HUES48 (cell line): ENCODE results near the gene KDM2A.
"Not testable (repeated sequence)": the region's sequence is repeated elsewhere in the genome, so short reads cannot be mapped to it uniquely, and the experiment has no call there.

Experiments
- H3K27ac ChIP-seq: one replicate; pipeline ENCODE4 v1.7.0; 2013; ENCODE audit warnings: low read depth, low read length, inconsistent platforms
- H3K27me3 ChIP-seq: 2 replicates; pipeline ENCODE4 v1.6.1; 2013; ENCODE audit warnings: mild to moderate bottlenecking, low read length; ENCODE audit not compliant: control insufficient read depth, insufficient read depth
- H3K36me3 ChIP-seq: 2 replicates; pipeline ENCODE4 v1.6.1; 2013; ENCODE audit warnings: low read length; ENCODE audit not compliant: control insufficient read depth, insufficient read depth
- H3K4me1 ChIP-seq: 2 replicates; pipeline ENCODE4 v1.6.1; 2013; ENCODE audit warnings: mild to moderate bottlenecking, low read length; ENCODE audit not compliant: control insufficient read depth, insufficient read depth
- H3K4me3 ChIP-seq: 2 replicates; pipeline ENCODE4 v1.5.1; 2013; ENCODE audit warnings: mild to moderate bottlenecking, low read depth, low read length
- H3K9ac ChIP-seq: 2 replicates; pipeline ENCODE4 v1.6.1; 2013; ENCODE audit warnings: mild to moderate bottlenecking, low read depth, low read length, moderate library complexity
- H3K9me3 ChIP-seq: 2 replicates; pipeline ENCODE4 v1.6.1; 2013; ENCODE audit warnings: low read length; ENCODE audit not compliant: control insufficient read depth, insufficient read depth

Gene KDM2A

DNA sequence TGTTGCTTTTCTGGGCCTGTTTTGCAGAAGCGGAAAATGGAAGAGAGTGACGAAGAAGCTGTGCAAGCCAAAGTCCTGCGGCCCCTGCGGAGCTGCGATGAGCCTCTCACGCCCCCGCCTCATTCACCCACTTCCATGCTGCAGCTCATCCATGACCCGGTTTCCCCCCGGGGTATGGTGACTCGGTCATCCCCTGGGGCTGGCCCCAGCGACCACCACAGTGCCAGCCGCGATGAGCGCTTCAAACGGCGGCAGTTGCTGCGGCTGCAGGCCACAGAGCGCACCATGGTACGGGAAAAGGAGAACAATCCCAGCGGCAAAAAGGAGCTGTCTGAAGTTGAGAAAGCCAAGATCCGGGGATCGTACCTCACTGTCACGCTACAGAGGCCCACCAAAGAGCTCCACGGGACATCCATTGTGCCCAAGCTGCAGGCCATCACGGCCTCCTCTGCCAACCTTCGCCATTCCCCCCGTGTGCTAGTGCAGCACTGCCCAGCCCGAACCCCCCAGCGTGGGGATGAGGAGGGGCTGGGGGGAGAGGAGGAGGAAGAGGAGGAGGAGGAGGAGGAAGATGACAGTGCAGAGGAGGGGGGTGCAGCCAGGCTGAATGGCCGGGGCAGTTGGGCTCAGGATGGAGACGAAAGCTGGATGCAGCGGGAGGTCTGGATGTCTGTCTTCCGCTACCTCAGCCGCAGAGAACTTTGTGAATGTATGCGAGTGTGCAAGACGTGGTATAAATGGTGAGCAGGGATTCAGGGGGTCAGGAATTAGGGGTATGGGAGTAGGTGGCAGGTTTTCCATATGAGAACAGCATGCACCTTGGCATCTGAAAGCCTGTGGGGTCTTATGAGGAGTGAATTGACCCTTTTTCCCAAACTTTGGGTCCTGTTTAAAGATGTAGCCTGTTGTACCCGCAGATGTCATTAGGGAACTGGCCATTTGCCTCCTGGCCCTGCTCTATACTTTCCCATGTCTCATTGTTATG lies 131.3 kb downstream of the KDM2A start:
- H3K9ac ChIP-seq = no peak overlapping the region
- H3K9me3 ChIP-seq = no peaks in the 10 kb centered on the region
- no peaks in the 10 kb centered on the region for H3K27me3 ChIP-seq
- peaks cover 99% of the 10 kb centered on the region for H3K36me3 ChIP-seq
- no peak overlapping the region for H3K27ac ChIP-seq
- no peaks in the 10 kb centered on the region for H3K4me1 ChIP-seq
- no peak overlapping the region for H3K4me3 ChIP-seq

DNA sequence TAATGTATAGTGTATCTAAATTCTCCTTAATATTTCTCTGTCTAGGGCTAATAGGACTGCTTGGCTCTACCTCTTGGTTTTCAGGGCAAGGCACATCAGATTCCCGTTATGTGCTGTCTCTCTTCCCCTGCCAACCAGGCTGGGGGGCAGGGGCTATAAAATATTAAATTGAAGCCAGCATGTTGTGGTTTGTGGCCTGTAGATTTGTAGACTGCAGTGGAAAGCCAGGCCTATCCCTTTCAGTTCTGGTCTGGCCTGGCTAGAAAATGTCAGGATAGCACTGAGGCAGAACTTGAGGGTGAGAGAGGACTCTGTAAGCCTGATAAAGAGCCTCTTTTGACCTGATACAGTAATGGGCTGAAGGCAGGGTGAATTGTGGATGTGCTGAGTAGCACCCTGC lies 132.8 kb downstream of the KDM2A start:
- Histone ChIP-seq H3K9me3 (no peaks in the 10 kb centered on the region), H3K4me1 (no peaks in the 10 kb centered on the region), H3K27ac (no peak overlapping the region), H3K27me3 (no peaks in the 10 kb centered on the region), H3K36me3 (peaks cover 99% of the 10 kb centered on the region), H3K4me3 (no peak overlapping the region), H3K9ac (no peak overlapping the region)

DNA sequence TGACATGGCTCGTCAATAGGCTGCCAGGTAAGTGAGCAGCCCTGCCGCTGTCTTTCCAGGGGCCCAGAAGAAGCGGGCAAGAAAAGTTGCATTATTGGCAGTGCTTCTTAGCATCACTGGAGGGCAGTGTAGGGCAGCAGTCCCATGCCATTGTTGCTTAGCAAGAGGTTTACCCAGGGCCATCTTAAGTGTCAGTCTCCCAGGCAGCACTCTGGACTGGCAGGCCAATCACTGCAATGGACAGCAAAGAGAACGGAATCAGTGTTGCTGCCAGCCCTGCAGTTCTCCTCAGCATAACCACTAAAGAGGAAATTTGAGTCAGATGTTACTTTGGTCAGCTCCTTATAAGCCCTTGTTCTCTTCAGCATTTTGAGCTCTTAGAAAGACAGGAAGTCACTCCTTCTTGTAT lies 133.8 kb downstream of the KDM2A start:
- no peaks in the 10 kb centered on the region for H3K27me3 ChIP-seq
- H3K9me3 ChIP-seq = no peaks in the 10 kb centered on the region
- H3K27ac ChIP-seq = no peak overlapping the region
- no peak overlapping the region for H3K9ac ChIP-seq
- no peak overlapping the region for H3K4me3 ChIP-seq
- peaks cover 94% of the 10 kb centered on the region for H3K36me3 ChIP-seq
- H3K4me1 ChIP-seq = no peaks in the 10 kb centered on the region

DNA sequence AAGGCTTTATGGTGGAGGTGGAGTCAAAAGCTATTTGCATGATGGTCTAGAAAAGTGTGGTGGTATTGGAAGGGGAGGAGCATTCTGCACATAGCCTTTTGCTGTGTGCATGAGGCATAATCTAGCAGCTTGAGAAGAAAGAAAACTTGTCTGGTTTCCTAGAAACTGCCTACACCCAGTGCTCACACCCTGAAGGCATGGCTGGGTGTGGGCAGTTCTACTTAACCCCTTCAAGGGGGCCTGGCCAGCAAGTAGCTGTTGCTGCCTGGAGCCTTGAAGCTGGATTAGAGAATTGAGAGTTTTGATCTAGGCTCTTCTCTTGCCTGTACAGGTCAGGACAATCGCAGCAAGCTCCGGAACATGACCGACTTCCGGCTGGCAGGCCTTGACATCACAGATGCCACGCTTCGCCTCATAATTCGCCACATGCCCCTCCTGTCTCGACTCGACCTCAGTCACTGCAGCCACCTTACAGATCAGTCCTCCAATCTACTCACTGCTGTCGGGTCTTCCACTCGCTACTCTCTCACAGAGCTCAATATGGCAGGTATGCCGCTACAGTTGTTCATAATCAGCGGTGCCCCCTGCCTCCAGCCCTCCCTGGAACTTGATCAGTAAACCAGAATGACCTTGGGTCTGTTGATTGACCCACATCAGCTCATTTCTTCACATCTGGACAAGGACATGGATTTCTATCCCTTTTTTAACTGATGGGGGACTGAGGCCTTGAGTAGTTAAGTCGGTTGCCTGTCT lies 135.0 kb downstream of the KDM2A start:
- no peak overlapping the region for H3K9ac ChIP-seq
- H3K36me3 ChIP-seq = peaks cover 82% of the 10 kb centered on the region
- H3K27ac ChIP-seq = no peak overlapping the region
- no peaks in the 10 kb centered on the region for H3K27me3 ChIP-seq
- H3K9me3 ChIP-seq = no peaks in the 10 kb centered on the region
- no peaks in the 10 kb centered on the region for H3K4me1 ChIP-seq
- no peak overlapping the region for H3K4me3 ChIP-seq

DNA sequence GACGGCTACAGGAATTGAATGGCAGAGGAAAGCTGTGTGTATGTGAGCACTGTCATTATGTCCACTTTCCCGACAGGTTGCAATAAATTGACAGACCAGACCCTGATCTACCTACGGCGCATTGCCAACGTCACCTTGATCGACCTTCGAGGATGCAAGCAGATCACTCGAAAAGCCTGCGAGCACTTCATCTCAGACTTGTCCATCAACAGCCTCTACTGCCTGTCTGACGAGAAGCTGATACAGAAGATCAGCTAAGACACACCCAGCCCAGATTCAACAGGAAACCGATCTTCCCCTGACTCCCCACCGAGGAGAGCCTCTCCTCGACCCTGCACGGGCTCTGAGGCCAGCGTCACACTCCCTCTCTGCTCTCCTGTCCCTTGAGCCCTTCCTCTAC lies 135.7 kb downstream of the KDM2A start:
- Histone ChIP-seq H3K4me3 (no peak overlapping the region), H3K27ac (no peak overlapping the region), H3K4me1 (no peaks in the 10 kb centered on the region), H3K9ac (no peak overlapping the region), H3K27me3 (no peaks in the 10 kb centered on the region), H3K9me3 (no peaks in the 10 kb centered on the region), H3K36me3 (peaks cover 75% of the 10 kb centered on the region)

DNA sequence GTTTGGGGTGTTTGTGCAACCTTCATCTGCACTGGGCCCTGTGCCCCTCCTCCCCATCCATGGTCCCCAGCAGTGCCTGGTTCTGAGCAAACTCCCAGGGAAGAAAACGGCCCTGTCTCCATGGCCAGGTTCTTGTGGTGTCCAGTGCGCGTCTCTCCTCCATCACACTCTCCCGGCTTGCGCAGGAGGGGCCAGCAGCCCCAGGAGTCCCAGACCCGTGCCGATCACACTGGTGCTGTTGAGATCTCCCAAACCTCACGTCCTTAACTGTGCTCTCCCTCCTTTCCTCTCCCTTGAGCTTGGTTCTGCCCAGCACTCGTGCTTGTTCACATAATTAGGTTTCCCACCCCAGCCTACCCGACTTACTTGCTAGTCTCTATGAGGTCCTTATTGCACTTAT lies 136.3 kb downstream of the KDM2A start:
- Histone ChIP-seq H3K27me3 (no peaks in the 10 kb centered on the region), H3K27ac (no peak overlapping the region), H3K4me3 (no peak overlapping the region), H3K9me3 (no peaks in the 10 kb centered on the region), H3K4me1 (no peaks in the 10 kb centered on the region), H3K36me3 (peaks cover 69% of the 10 kb centered on the region), H3K9ac (no peak overlapping the region)

DNA sequence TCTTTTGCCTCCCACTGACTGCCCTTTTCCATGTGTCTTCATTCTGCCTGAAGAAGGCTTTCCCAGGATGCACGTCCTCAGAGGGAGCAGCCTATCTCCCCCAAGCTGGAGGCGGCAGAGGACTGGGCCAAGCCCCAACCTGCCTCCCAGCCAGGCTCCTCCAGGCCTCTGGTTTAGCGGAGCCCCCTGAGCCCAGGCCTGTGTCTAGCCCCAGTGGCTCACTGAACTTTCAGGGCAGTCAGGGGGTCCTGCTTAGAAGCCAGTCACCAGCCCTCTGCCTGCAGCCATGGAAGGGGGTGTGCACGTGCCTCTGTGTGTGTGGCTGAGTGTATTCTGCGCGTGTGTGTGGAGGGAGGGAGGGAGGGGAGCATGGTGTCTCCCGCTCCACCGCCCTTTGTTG lies 136.8 kb downstream of the KDM2A start:
- Histone ChIP-seq H3K36me3 (peaks cover 64% of the 10 kb centered on the region), H3K4me3 (no peak overlapping the region), H3K27me3 (no peaks in the 10 kb centered on the region), H3K9me3 (no peaks in the 10 kb centered on the region), H3K4me1 (no peaks in the 10 kb centered on the region), H3K9ac (no peak overlapping the region), H3K27ac (no peak overlapping the region)

DNA sequence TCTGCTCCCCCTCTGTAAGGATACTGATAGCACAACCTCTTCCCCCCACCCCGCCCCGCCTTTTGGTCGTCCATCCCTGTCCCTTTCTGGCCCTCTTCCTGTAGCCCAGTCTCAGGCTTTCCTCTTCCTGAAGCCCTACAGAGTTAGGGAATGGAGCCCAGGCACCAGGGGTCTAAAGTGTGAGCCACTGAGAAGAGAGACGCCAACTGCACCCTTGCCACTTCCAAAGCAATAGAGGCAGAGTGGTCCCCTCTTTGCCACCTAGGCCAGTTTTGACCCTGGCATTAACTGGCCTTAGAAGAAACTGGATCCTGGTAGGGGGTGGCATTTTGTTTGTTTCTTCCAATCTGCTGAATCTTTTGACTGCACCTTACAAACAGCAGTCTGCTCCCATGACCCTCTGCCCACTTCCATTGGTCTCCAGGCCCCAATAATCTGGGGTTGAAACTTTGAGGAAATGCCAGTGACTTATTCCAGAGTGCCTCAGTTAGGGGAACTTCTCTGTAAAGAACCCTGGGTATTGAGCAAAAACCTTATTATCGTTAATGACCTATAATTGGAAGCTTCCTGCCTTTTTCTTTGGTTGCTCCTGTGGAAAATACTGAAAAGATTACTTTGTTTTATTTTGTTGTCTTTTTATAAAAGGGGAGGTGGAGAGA lies 137.5 kb downstream of the KDM2A start:
- H3K4me3 ChIP-seq = no peak overlapping the region
- peaks cover 57% of the 10 kb centered on the region for H3K36me3 ChIP-seq
- H3K4me1 ChIP-seq = no peaks in the 10 kb centered on the region
- no peaks in the 10 kb centered on the region for H3K9me3 ChIP-seq
- H3K27me3 ChIP-seq = no peaks in the 10 kb centered on the region
- no peak overlapping the region for H3K9ac ChIP-seq
- H3K27ac ChIP-seq = no peak overlapping the region

DNA sequence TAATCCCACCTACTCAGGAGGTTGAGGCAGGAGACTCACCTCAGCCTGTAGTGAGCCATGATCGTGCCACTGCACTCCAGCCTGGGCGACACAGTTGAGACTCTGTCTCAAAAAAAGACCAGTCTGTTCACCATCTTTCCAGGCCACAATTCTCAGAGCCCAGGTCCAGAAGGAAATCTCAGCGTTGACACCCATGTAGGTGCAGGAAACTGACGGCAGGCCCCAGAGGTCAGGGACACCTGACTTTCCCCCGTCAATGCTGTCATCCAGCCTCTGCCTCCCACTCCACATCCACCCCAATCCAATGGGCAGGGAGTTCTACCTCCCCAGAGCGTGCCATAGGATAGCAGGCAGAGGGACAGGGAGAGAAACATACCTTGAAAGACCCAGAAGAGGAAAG lies 141.3 kb downstream of the KDM2A start:
- Histone ChIP-seq H3K9me3 (no peaks in the 10 kb centered on the region), H3K27me3 (peaks cover 3% of the 10 kb centered on the region; the same call in 1 of the 2 replicates), H3K36me3 (peaks cover 19% of the 10 kb centered on the region), H3K4me3 (no peak overlapping the region), H3K9ac (no peak overlapping the region), H3K4me1 (peaks cover 9% of the 10 kb centered on the region), H3K27ac (no peak overlapping the region)

DNA sequence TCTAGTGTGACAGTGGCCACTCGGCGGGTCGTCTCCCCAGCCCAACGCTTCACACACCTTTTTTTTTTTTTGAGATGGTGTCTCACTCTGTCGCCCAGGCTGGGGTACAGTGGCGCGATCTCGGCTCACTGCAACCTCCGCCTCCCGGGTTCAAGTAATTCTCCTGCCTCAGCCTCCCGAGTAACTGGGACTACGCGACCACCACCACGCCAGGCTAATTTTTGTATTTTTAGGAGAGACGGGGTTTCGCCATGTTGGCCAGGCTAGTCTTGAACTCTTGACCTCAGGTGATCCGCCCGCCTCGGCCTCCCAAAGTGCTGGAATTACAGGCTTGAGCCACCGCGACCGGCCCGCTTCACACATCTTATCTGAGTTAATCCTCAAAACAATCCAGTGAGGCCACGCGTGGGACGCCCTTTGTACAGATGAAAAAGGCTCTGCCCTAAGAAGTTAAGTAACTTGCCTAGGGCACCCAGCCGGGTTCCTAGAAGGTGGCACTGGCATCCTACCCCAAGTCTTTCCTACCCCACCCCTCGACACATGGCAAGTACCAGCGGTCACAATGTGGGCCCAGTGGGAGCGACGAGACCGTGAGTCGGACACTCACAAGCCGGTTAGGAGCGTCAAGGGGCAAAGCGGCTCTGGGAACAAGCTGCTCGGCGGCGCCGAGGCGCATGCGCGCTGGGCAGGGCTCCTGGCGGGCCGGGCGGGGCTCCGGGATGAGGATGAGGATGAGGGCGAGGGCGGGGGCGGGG lies 142.0 kb downstream of the KDM2A start:
- not testable (repeated sequence) for H3K27ac ChIP-seq, H3K27me3 ChIP-seq, H3K9me3 ChIP-seq, H3K9ac ChIP-seq, H3K4me1 ChIP-seq
- Histone ChIP-seq H3K4me3 (peak overlapping the region; percentile 61), H3K36me3 (peaks cover 12% of the 10 kb centered on the region)
